H1 (cell line): Measurements from ENCODE around the gene UBP1. TPM values are rescaled to one million over a fixed set of nuclear protein-coding genes. Genes with fewer than 3 reads are reported as not detected.

ENCODE experiments used
- CTCF ChIA-PET: fragments of 300-600 bp; sonication (Branson Sonifier 250); formaldehyde crosslinking; loops from one replicate; lab custom pipeline; 2021; ENCODE audit not compliant: partially characterized antibody; lab: Charles Lee
- POLR2A ChIA-PET: fragments of 300-600 bp; sonication (Branson Sonifier 250); formaldehyde crosslinking; loops from one replicate; lab custom pipeline; 2021; ENCODE audit warnings: inconsistent platforms; ENCODE audit not compliant: partially characterized antibody; lab: Charles Lee
- DNase-seq, 2 experiments: peaks; one replicate each; pipeline versions ENCODE4 v3.0.0 to v3.0.0-alpha.2; 2010 to 2022; ENCODE audit warnings: low spot score in 2 of 2, low read depth in 1 of 2, mixed read lengths in 1 of 2
- FAIRE-seq: peaks from 2 replicates; lab custom pipeline; 2011; peaks lifted over from hg19 to GRCh38; lab: Jason Lieb, UNC
- H2AFZ ChIP-seq: 2 replicates; pipeline ENCODE4 v1.8.1; 2012; ENCODE audit warnings: low read length, inconsistent platforms
- H2AK5ac ChIP-seq: 2 replicates; pipeline ENCODE4 v1.6.1; 2013; ENCODE audit warnings: low read depth, low read length
- H2BK120ac ChIP-seq: replicated peaks from 2 replicates; pipeline ENCODE3; 2013; ENCODE audit warnings: low read depth, low read length, inconsistent platforms
- H2BK12ac ChIP-seq: 2 replicates; pipeline ENCODE4 v1.6.1; 2013; ENCODE audit warnings: low read depth, low read length
- H2BK15ac ChIP-seq: 2 replicates; pipeline ENCODE4 v1.6.1; 2013; ENCODE audit warnings: low read length
- H2BK20ac ChIP-seq: 2 replicates; pipeline ENCODE4 v1.6.1; 2013; ENCODE audit warnings: low read length
- H2BK5ac ChIP-seq: 2 replicates; pipeline ENCODE4 v1.6.1; 2013; ENCODE audit warnings: low read depth, low read length
- H3K14ac ChIP-seq: 2 replicates; pipeline ENCODE4 v1.6.1; 2013; ENCODE audit warnings: inconsistent platforms; ENCODE audit not compliant: insufficient read length
- H3K18ac ChIP-seq: 2 replicates; pipeline ENCODE4 v1.6.1; 2013; ENCODE audit warnings: low read length; ENCODE audit errors: extremely low read depth
- H3K23ac ChIP-seq: 2 replicates; pipeline ENCODE4 v1.6.1; 2013; ENCODE audit warnings: inconsistent platforms; ENCODE audit not compliant: insufficient read length
- H3K23me2 ChIP-seq: 2 replicates; pipeline ENCODE4 v1.6.1; 2013; ENCODE audit warnings: low read depth, low read length
- H3K27ac ChIP-seq: 2 replicates; pipeline ENCODE4 v1.6.1; 2011; ENCODE audit warnings: low read depth, low read length, inconsistent platforms
- H3K27me3 ChIP-seq, 4 experiments: replicated peaks in 1 of 4; 1 replicate in 1 of 4; 2 replicates in 3 of 4; pipeline versions ENCODE4 v1.6.1 to v1.8.1; 2011 to 2013; ENCODE audit warnings: low read length in 3 of 4, mild to moderate bottlenecking in 3 of 4, inconsistent platforms in 2 of 4, mixed read lengths in 2 of 4, moderate library complexity in 1 of 4; ENCODE audit not compliant: control insufficient read depth in 3 of 4, insufficient read depth in 3 of 4; ENCODE audit errors: extremely low read depth in 1 of 4
- H3K36me3 ChIP-seq, 4 experiments: 2 replicates each; pipeline versions ENCODE4 v1.6.1 to v1.8.1; 2011 to 2013; ENCODE audit warnings: mild to moderate bottlenecking in 4 of 4, low read length in 3 of 4, moderate library complexity in 2 of 4, control low read depth in 1 of 4, inconsistent platforms in 1 of 4; ENCODE audit not compliant: insufficient read depth in 4 of 4, control insufficient read depth in 2 of 4
- H3K4ac ChIP-seq: replicated peaks from 2 replicates; pipeline ENCODE3; 2013; ENCODE audit warnings: low read length, low read depth, mixed read lengths, inconsistent platforms; ENCODE audit not compliant: insufficient read length
- H3K4me1 ChIP-seq, 4 experiments: replicated peaks in 1 of 4; 1 replicate in 1 of 4; 2 replicates in 3 of 4; pipeline versions ENCODE4 v1.6.1 to v1.8.1; 2011 to 2013; ENCODE audit warnings: low read length in 3 of 4, inconsistent platforms in 2 of 4, mixed read lengths in 1 of 4; ENCODE audit not compliant: insufficient read depth in 4 of 4, control insufficient read depth in 3 of 4
- H3K4me2 ChIP-seq, 2 experiments: 2 replicates each; pipeline versions ENCODE4 v1.6.1 to v1.8.1; 2011 to 2013; ENCODE audit warnings: low read depth in 2 of 2, low read length in 2 of 2, control low read depth in 1 of 2, inconsistent platforms in 1 of 2, mild to moderate bottlenecking in 1 of 2; ENCODE audit not compliant: insufficient read depth in 1 of 2
- H3K4me3 ChIP-seq, 4 experiments: fragments of 200-600, 300-600 bp in 1 of 4; sonication (generic), shearing (Covaris generic), sonication (Bioruptor Twin) in 1 of 4; 2 replicates each; pipeline versions ENCODE4 v1.5.1 to v1.8.1; 2011 to 2016; ENCODE audit warnings: low read length in 4 of 4, low read depth in 3 of 4, control low read depth in 2 of 4, inconsistent platforms in 2 of 4, mild to moderate bottlenecking in 2 of 4, mixed read lengths in 1 of 4, moderate library complexity in 1 of 4; ENCODE audit not compliant: insufficient read depth in 2 of 4; ENCODE audit errors: extremely low read depth in 1 of 4
- H3K56ac ChIP-seq: replicated peaks from 2 replicates; pipeline ENCODE3; 2013; ENCODE audit warnings: low read depth, mild to moderate bottlenecking, mixed read lengths, low read length, inconsistent platforms; ENCODE audit not compliant: insufficient read length
- H3K79me1 ChIP-seq: 2 replicates; pipeline ENCODE4 v1.6.1; 2013; ENCODE audit warnings: low read depth, low read length, control low read depth
- H3K79me2 ChIP-seq, 2 experiments: 2 replicates each; pipeline versions ENCODE4 v1.6.1 to v1.8.1; 2012 to 2013; ENCODE audit warnings: low read length in 2 of 2, mild to moderate bottlenecking in 2 of 2, inconsistent platforms in 1 of 2; ENCODE audit not compliant: insufficient read depth in 2 of 2, control insufficient read depth in 1 of 2
- H3K9ac ChIP-seq, 4 experiments: replicated peaks in 1 of 4; 1 replicate in 1 of 4; 2 replicates in 3 of 4; pipeline versions ENCODE4 v1.6.1 to v1.8.1; 2011 to 2013; ENCODE audit warnings: low read depth in 3 of 4, low read length in 3 of 4, control low read depth in 2 of 4, mild to moderate bottlenecking in 2 of 4, moderate library complexity in 2 of 4, inconsistent platforms in 1 of 4; ENCODE audit errors: extremely low read depth in 1 of 4
- H3K9me3 ChIP-seq, 2 experiments: 2 replicates each; pipeline versions ENCODE4 v1.6.1 to v1.8.1; 2012 to 2013; ENCODE audit warnings: mild to moderate bottlenecking in 2 of 2, moderate library complexity in 2 of 2, control low read depth in 1 of 2, inconsistent platforms in 1 of 2, low read depth in 1 of 2, low read length in 1 of 2, mixed read lengths in 1 of 2; ENCODE audit not compliant: insufficient read depth in 2 of 2
- H4K20me1 ChIP-seq, 2 experiments: replicated peaks in 1 of 2; 2 replicates each; pipeline versions ENCODE3 to v1.8.1; 2011 to 2013; ENCODE audit warnings: inconsistent platforms in 2 of 2, low read length in 2 of 2, mild to moderate bottlenecking in 1 of 2; ENCODE audit not compliant: insufficient read depth in 2 of 2, control insufficient read depth in 1 of 2
- H4K5ac ChIP-seq: 2 replicates; pipeline ENCODE4 v1.6.1; 2013; ENCODE audit warnings: low read length, low read depth, mixed read lengths, inconsistent platforms; ENCODE audit not compliant: insufficient read length
- H4K8ac ChIP-seq: 2 replicates; pipeline ENCODE4 v1.8.0; 2013; ENCODE audit warnings: mild to moderate bottlenecking, moderate library complexity, low read length, inconsistent platforms; ENCODE audit not compliant: insufficient read depth; ENCODE audit errors: extremely low read depth
- H4K91ac ChIP-seq: replicated peaks from 2 replicates; pipeline ENCODE3; 2013; ENCODE audit warnings: low read length, mixed read lengths, inconsistent platforms; ENCODE audit not compliant: insufficient read length
- ATF3 ChIP-seq: IDR thresholded peaks from 2 replicates; pipeline ENCODE4 v1.6.1; 2011; ENCODE audit warnings: low read depth, mild to moderate bottlenecking, low read length; ENCODE audit not compliant: insufficient read depth
- BRCA1 ChIP-seq: IDR thresholded peaks from 2 replicates; pipeline ENCODE4 v1.6.1; 2012; ENCODE audit warnings: low read depth, low read length, improper control_type of control experiment
- CBX8 ChIP-seq: fragments of 300-800, 300-1000 bp; sonication (generic); IDR thresholded peaks from 2 replicates; pipeline ENCODE4 v1.7.1; 2016; ENCODE audit warnings: low read depth, low read length, borderline replicate concordance
- CEBPB ChIP-seq: IDR thresholded peaks from 2 replicates; pipeline ENCODE4 v1.6.1; 2012; ENCODE audit warnings: low read depth, low read length
- CHD1 ChIP-seq: IDR thresholded peaks from 2 replicates; pipeline ENCODE4 v1.6.1; 2012; ENCODE audit warnings: low read depth, low read length, improper control_type of control experiment
- EGR1 ChIP-seq: IDR thresholded peaks from 2 replicates; pipeline ENCODE4 v1.6.1; 2011; ENCODE audit warnings: low read depth, low read length, borderline replicate concordance
- EZH2 ChIP-seq: fragments of 200-600 bp; sonication (generic); IDR thresholded peaks from 2 replicates; pipeline ENCODE4 v1.7.1; 2012; ENCODE audit warnings: low read depth, mild to moderate bottlenecking, moderate library complexity, low read length, inconsistent platforms; ENCODE audit not compliant: severe bottlenecking
- GABPA ChIP-seq: IDR thresholded peaks from 2 replicates; pipeline ENCODE4 v1.6.1; 2011; ENCODE audit warnings: mild to moderate bottlenecking, low read length, moderate library complexity, borderline replicate concordance; ENCODE audit not compliant: insufficient read depth
- RAD21 ChIP-seq, 2 experiments: IDR thresholded peaks in 1 of 2; conservative IDR thresholded peaks in 1 of 2; 2 replicates each; pipeline ENCODE4 v1.6.1; 2011; ENCODE audit warnings: low read depth in 2 of 2, low read length in 2 of 2, improper control_type of control experiment in 1 of 2, inconsistent platforms in 1 of 2, mild to moderate bottlenecking in 1 of 2, moderate library complexity in 1 of 2
- RNF2 ChIP-seq: fragments of 200-900, 300-1000 bp; sonication (generic); IDR thresholded peaks from 2 replicates; pipeline ENCODE4 v1.7.1; 2016; ENCODE audit warnings: borderline replicate concordance, low read depth, mild to moderate bottlenecking, antibody characterized with exemption, low read length; ENCODE audit not compliant: poor library complexity, severe bottlenecking; ENCODE audit errors: missing control alignments
- SIRT6 ChIP-seq: IDR thresholded peaks from one replicate; pipeline ENCODE4 v1.7.1; 2012; ENCODE audit warnings: low read length, inconsistent platforms
- SP1 ChIP-seq: IDR thresholded peaks from 2 replicates; pipeline ENCODE4 v1.6.1; 2011; ENCODE audit warnings: low read depth, low read length
- SP2 ChIP-seq: IDR thresholded peaks from 2 replicates; pipeline ENCODE4 v1.6.1; 2012; ENCODE audit warnings: mild to moderate bottlenecking, low read length, inconsistent platforms
- SUZ12 ChIP-seq: fragments of 200-600 bp; sonication (generic); IDR thresholded peaks from 2 replicates; pipeline ENCODE4 v1.6.1; 2012; ENCODE audit warnings: mild to moderate bottlenecking, inconsistent platforms, low read length, moderate library complexity, mixed read lengths
- WGBS, 2 experiments: shearing (Covaris generic) in 1 of 2; methylation state at CpG; one replicate each; pipeline versions ENCODE4 v1.1.6 to v1.1.7; 2013 to 2015; ENCODE audit warnings: low lambda C conversion rate in 2 of 2, mixed read lengths in 2 of 2, inconsistent platforms in 1 of 2, low coverage in 1 of 2, missing lambda C conversion rate in 1 of 2; ENCODE audit not compliant: insufficient replicate concordance in 2 of 2, insufficient coverage in 1 of 2, insufficient read length in 1 of 2; ENCODE audit errors: extremely low coverage in 1 of 2, missing lambda C conversion rate in 1 of 2; 5-methylcytosine and 5-hydroxymethylcytosine counted together
- polyA plus RNA-seq, 7 experiments: library from polyadenylated mRNA; depleted of rRNA in 3 of 7; stranded (reverse) in 5 of 7; unstranded in 2 of 7; fragments of >200 nt in 5 of 7; fragments of 200-250 nt in 2 of 7; gene quantifications; 1 replicate in 5 of 7; 2 replicates in 1 of 7; 4 replicates in 1 of 7; pipeline versions ENCODE4 v1.2.1 to v1.2.3, GENCODE V29; 2011 to 2013; ENCODE audit warnings: missing spikeins in 2 of 7, mixed read lengths in 2 of 7
- total RNA-seq: library from RNA; stranded (reverse); fragmentation: NEBNext Ultra II Directional; extraction: Animal tissue kit (Norgen Biotek cat#: 25700); gene quantifications from 2 replicates; pipeline ENCODE4 v1.2.1, GENCODE V29; 2021

The UBP1 gene
- total and polyA plus RNA-seq, 2 of the 8 experiments (the other 6 are each of a cell fraction or from before 2014, with no cell fraction given), result 47.3 to 71.9 TPM

- CTCF ChIA-PET, result interaction anchor here (1.0 kb wide), 1 partner anchor 259 kb away, joined by 3 read pairs; no protein-coding TSS in a partner anchor
- H3K4me2 ChIP-seq, result no peak overlapping the region
- no peaks in the 10 kb centered on the region for H4K20me1 ChIP-seq
- H4K91ac ChIP-seq, result no peak overlapping the region
- no peaks in the 10 kb centered on the region for H3K23me2 ChIP-seq
- no peak overlapping the region for H4K8ac ChIP-seq
- no peak overlapping the region for H3K56ac ChIP-seq
- no peak overlapping the region for H2BK5ac ChIP-seq
- H2AK5ac ChIP-seq, result no peak overlapping the region
- no peak overlapping the region for H2BK15ac ChIP-seq
- no peak overlapping the region for H2BK120ac ChIP-seq
- DNase-seq (no peak), FAIRE-seq (no peak)
- H3K27me3 ChIP-seq, result no peaks in the 10 kb centered on the region
- H4K5ac ChIP-seq, result no peak overlapping the region
- H3K36me3 ChIP-seq, result peaks cover 22 to 90% (median 65%) of the 10 kb centered on the region in 4 experiments
- H3K9ac ChIP-seq, result no peak overlapping the region
- H3K4me3 ChIP-seq, result no peak overlapping the region
- H3K4ac ChIP-seq, result no peak overlapping the region
- no peak overlapping the region for H3K23ac ChIP-seq
- H3K9me3 ChIP-seq, result no peaks in the 10 kb centered on the region
- POLR2A ChIA-PET, result interaction anchor here (0.7 kb wide), 1 partner anchor 386 kb away, joined by 3 read pairs; no protein-coding TSS in a partner anchor
- H2BK12ac ChIP-seq, result no peak overlapping the region
- no peaks in the 10 kb centered on the region; a peak in 1 of 4 replicates for H3K79me2 ChIP-seq
- 94% methylated on average over 6 of the region's 6 CpGs; no CpG with 5 or more reads in 1 of the 2 experiments for WGBS, 2 experiments
- H2BK20ac ChIP-seq, result no peak overlapping the region
- no peaks in the 10 kb centered on the region for H3K79me1 ChIP-seq
- H3K27ac ChIP-seq, result no peak overlapping the region
- no peaks in the 10 kb centered on the region for H3K4me1 ChIP-seq
- H3K14ac ChIP-seq, result no peak overlapping the region
- no peak overlapping the region for H2AFZ ChIP-seq
- H3K18ac ChIP-seq, result no peak overlapping the region
- TF ChIP-seq EGR1 (no peak), EZH2 (no peak), SP2 (no peak), ATF3 (no peak), BRCA1 (no peak), CEBPB (no peak), CBX8 (no peak), GABPA (no peak), RAD21 (IDR thresholded peaks at IDR 0.05 in 1 of 2, conservative IDR thresholded peaks at IDR 0.05 in 1 of 2; ENCODE audit: low read depth in 2 of 2, low read length in 2 of 2) (no peak), SUZ12 (no peak), CHD1 (no peak), RNF2 (no peak), SP1 (no peak), SIRT6 (no peak)
Observed at GRCh38 chr3:33403756-33404155, 36.4 kb downstream of the UBP1 start.
